ENCODE measurements around the gene SLC6A3. TPM values are rescaled to one million over a fixed set of nuclear protein-coding genes. Genes with fewer than 3 reads are reported as not detected.

The SLC6A3 gene
- not detected in 2 replicates for total RNA-seq (2014; rRNA removed; shearing (Covaris generic); ENCODE audit: low replicate concordance)

- no peak within 1 kb of the TSS for H3K4me3 ChIP-seq
- H3K36me3 ChIP-seq: no peaks in the 10 kb centered on the region
- peaks cover 14% of the 10 kb centered on the region for H3K9me3 ChIP-seq
- H3K27me3 ChIP-seq: peaks cover 58% of the 10 kb centered on the region
- no peak for DNase-seq
These were observed at the start of gene SLC6A3 for GRCh38 chr5:1445313-1445688. TSS of gene SLC6A3 (minus strand) at chr5:1445440. CDS start at chr5:1443197, 2,243 bp downstream.

GRCh38 chr5:1493941-1494340 lies 48.7 kb upstream of the SLC6A3 start:
- no peak for DNase-seq
- Histone ChIP-seq H3K36me3 (peaks cover 96% of the 10 kb centered on the region), H3K9me3 (no peaks in the 10 kb centered on the region), H3K27me3 (no peaks in the 10 kb centered on the region), H3K4me3 (no peak overlapping the region)

- Histone ChIP-seq H3K27me3 (no peaks in the 10 kb centered on the region), H3K36me3 (peaks cover 96% of the 10 kb centered on the region), H3K4me3 (no peak overlapping the region), H3K9me3 (no peaks in the 10 kb centered on the region)
- no peak for DNase-seq
These were observed 48.2 kb upstream of the SLC6A3 start for GRCh38 chr5:1493413-1493812.

GRCh38 chr5:1492757-1493156 lies 47.5 kb upstream of the SLC6A3 start:
- H3K27me3 ChIP-seq: no peaks in the 10 kb centered on the region
- no peak for DNase-seq
- no peak overlapping the region for H3K4me3 ChIP-seq
- no peaks in the 10 kb centered on the region for H3K9me3 ChIP-seq
- H3K36me3 ChIP-seq: peaks cover 96% of the 10 kb centered on the region

DNA sequence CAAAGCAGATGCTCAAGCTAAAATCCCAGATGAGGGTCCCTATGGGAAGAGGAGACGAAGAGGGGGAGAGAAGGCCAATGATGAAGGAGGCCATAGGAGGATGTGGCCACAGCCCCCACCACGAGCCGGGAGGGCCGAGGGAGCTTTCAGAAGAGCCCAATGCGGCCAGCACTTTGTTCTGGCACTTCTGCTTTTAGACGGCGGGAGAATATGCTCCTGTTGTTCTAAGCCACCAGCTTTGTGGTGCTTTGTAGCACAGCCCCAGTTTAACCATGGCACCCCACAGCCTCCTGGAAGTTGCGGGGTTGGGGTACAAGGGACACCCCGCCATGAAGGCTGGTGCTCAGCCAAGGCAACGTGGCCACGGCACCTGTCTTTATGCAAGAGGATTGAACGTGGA lies 45.1 kb upstream of the SLC6A3 start:
- DNase-seq: no peak
- H3K9me3 ChIP-seq: no peaks in the 10 kb centered on the region
- H3K27me3 ChIP-seq: no peaks in the 10 kb centered on the region
- peaks cover 99% of the 10 kb centered on the region for H3K36me3 ChIP-seq
- no peak overlapping the region for H3K4me3 ChIP-seq

DNA sequence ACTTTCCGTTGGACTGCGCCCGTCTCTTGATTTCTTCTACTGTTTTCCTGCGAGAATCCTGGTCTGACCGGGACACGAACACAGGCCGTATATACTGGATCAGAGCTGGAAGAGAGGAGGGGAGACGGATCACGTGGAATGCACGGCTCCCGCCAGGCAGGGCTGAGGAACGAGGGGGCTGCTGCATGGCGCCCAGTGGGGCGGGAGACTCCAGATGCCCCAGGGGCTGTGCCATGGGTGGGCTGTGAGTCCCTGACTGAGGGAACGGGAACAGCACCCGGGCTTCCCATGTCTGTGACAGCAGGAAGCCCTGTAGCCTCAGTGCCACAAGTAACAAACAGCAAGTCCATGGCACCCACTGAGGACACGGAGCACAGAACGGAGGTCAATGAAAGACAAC lies 44.5 kb upstream of the SLC6A3 start:
- Histone ChIP-seq H3K36me3 (peaks cover 99% of the 10 kb centered on the region), H3K9me3 (no peaks in the 10 kb centered on the region), H3K4me3 (no peak overlapping the region), H3K27me3 (no peaks in the 10 kb centered on the region)
- DNase-seq: no peak

DNA sequence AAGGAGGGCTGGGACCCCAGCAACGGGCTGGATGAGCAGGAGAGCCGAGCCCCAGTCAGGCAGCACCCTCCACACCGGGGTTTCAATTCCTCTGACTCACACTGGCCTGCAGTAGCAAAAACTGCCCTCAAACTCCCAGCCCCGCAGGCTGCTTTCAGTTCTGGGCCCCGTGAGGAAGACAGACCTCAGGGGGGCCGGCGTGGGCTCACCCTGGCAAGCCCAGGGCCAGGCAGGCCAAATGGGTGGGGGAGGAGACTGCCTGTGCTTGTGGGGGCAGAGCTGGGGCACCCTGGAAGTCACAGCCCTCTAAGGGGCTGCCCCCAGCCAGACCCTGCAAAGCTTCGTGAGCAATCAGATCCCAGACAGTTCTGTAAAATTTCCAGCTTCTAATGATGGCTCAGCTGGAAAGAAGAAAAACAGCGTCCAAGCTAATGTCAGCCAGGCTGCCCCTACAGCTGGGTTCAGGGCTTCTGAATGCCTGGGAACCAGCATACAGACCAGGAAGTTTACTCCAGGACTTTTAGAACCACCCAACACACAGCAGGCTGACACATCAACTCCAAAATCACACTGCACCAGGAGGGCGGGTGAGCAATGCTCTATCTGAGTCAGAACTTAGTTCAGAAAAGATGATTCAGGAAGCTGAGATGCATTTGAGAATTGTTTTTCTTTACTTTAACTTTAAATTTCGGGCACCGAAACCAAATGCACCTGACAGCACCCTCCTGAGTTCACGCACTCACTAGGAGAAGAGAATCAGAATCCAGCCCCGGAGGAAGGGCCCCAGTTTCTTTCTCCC lies 43.8 kb upstream of the SLC6A3 start:
- Histone ChIP-seq H3K36me3 (peaks cover 99% of the 10 kb centered on the region), H3K27me3 (no peaks in the 10 kb centered on the region), H3K9me3 (no peaks in the 10 kb centered on the region), H3K4me3 (no peak overlapping the region)
- DNase-seq: peak; percentile 77

GRCh38 chr5:1487079-1487764 lies 42.0 kb upstream of the SLC6A3 start:
- no peak overlapping the region for H3K4me3 ChIP-seq
- no peaks in the 10 kb centered on the region for H3K9me3 ChIP-seq
- H3K36me3 ChIP-seq: peaks cover 93% of the 10 kb centered on the region
- no peak for DNase-seq
- no peaks in the 10 kb centered on the region for H3K27me3 ChIP-seq

DNA sequence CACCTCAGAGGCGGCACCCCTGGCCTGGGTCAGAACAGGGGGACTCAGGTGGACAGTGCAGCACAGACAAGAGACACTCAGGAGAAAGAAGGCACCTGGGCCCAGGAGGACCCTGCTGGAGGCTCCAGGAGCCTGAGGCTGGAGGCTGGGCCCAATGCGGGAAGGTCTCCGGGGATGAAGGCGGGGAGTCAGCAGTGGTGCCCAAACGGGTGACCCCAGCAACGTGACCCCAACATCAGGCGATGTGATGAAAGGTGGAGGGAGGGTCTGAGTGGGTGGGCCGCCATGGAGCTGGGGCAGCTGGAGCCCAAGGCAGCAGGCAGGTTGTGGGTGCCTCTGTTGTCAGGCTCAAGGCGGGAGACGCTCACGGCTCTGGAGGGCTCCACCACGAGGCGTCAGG lies 41.0 kb upstream of the SLC6A3 start:
- Histone ChIP-seq H3K9me3 (no peaks in the 10 kb centered on the region), H3K27me3 (no peaks in the 10 kb centered on the region), H3K4me3 (no peak overlapping the region), H3K36me3 (peaks cover 93% of the 10 kb centered on the region)
- no peak for DNase-seq

DNA sequence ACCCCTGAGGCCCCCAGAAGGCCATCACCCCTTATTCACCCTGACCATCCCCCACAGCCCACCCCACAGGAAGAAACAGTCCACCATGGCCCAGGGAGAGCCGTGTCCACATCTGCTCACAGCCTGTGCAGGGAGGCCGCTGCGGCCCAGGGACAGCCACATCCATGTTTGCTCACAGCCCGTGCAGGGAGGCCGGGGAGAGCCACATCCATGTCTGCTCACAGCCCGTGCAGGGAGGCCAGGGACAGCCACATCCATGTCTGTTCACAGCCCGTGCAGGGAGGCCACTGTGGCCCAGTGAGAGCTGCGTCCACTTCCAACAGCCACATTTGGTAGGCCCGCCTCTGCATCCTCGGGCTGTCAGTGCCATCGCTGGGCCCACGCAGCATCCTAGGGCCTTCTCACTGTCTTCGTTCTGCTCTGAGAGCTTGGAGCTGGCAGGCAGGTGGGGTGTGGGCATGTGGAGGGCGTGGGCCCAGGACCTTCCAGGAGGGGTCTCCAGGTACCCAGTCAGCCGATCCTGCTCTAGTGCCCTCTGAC lies 40.4 kb upstream of the SLC6A3 start:
- Histone ChIP-seq H3K4me3 (no peak overlapping the region), H3K27me3 (no peaks in the 10 kb centered on the region), H3K9me3 (no peaks in the 10 kb centered on the region), H3K36me3 (peaks cover 93% of the 10 kb centered on the region)
- DNase-seq: no peak

DNA sequence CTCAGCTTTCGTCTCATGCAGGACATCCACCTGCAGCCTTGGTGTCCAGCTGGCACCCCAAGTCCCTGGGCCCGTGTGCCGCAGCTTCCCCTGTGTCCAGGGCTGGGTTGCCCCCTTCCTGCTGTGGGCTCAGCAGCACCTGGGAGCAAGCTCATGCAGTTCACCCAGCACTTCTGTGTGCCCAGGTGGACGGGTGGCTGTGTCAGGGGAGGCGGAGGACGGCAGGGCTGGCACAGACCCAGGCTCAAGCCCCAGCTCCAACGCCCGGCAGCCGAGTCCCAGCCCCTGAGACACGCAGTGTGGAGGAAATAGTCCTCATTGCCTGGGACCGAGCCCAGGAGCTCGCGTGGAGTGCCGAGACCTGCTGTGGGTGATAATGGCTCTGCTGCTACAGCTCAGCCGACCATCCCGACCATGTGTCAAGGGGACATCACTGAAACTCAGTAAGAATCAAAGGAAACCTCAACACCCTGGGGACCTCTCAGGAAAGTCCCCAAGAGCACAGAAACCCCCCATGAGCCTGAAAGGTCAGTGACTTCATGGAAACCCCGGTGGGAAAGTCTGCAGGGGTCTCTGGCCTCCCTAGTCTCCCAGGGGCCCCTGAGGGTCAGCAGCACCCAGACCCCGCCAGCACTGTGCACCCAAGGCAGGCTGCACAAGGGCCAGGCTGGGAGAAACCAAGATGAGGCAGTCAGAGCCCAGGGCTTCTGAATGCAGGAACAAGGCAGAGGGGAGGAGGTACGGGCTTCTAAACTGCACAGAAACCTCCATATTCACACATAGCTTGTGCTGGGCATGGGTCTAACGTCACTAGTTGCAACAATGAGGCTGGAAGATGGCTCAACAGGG lies 39.7 kb upstream of the SLC6A3 start:
- no peaks in the 10 kb centered on the region for H3K9me3 ChIP-seq
- H3K27me3 ChIP-seq: no peaks in the 10 kb centered on the region
- H3K4me3 ChIP-seq: no peak overlapping the region
- peaks cover 92% of the 10 kb centered on the region for H3K36me3 ChIP-seq
- DNase-seq: no peak

- Histone ChIP-seq H3K4me3 (no peak overlapping the region), H3K36me3 (peaks cover 92% of the 10 kb centered on the region), H3K9me3 (no peaks in the 10 kb centered on the region), H3K27me3 (no peaks in the 10 kb centered on the region)
- DNase-seq: no peak
These were observed 38.9 kb upstream of the SLC6A3 start for GRCh38 chr5:1483856-1484729.

GRCh38 chr5:1483064-1483463 lies 37.8 kb upstream of the SLC6A3 start:
- Histone ChIP-seq H3K27me3 (no peaks in the 10 kb centered on the region), H3K36me3 (peaks cover 92% of the 10 kb centered on the region), H3K9me3 (no peaks in the 10 kb centered on the region), H3K4me3 (no peak overlapping the region)
- DNase-seq: no peak

DNA sequence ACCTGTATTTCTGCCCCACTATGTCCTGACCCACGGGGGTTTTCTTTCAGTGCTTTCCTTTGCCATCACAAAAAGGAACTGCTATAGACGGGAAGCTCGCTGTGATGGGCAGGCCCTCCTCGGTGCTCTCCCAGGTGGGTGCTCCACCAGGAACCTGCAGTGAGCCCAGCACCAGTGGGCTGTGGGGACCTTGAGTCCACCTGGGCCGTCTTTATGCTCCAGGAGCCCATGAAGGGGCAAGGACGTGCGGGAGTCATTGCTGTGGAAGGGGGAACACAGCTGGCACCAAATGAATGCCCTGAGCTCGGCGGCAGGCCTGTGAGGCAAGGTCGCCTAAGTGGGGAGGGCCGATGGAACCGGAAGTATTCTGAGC lies 36.7 kb upstream of the SLC6A3 start:
- DNase-seq: no peak
- Histone ChIP-seq H3K9me3 (no peaks in the 10 kb centered on the region), H3K36me3 (peaks cover 89% of the 10 kb centered on the region), H3K4me3 (no peak overlapping the region), H3K27me3 (no peaks in the 10 kb centered on the region)

DNA sequence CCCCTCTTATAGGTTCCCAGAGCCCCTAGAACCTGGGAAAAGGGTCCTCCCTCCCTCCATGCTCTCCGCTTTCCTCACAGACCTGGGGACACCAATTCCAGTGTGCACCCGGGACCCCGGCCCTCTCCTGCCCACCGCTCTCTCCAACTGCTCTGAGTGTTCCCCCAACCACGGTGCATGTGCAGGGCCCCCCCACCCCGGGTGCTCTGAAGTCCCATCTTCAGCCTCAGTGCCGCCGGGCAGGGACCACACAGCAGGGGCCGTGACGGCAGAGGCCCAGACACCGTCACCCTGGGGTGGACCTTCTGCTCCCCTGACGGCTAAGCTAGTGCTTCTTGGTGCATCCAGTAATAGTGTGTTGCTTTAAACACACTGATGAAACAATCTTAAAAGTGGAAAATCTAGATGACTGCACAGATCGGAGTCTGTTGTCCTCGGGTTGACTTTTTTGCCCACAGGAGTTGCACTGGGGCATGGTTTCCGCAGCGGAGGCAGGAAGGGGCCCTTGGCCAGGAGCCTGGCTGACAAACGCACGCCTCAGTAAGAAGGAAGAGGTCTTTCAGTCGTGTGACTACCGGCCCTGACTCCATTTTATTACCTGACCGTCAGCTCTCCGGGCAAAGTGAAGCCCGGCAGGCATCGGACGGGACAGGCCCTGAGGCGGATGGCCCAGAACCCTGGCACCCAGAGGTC lies 36.2 kb upstream of the SLC6A3 start:
- Histone ChIP-seq H3K27me3 (no peaks in the 10 kb centered on the region), H3K9me3 (no peaks in the 10 kb centered on the region), H3K36me3 (peaks cover 89% of the 10 kb centered on the region), H3K4me3 (no peak overlapping the region)
- no peak for DNase-seq

GRCh38 chr5:1480806-1481205 lies 35.6 kb upstream of the SLC6A3 start:
- no peaks in the 10 kb centered on the region for H3K9me3 ChIP-seq
- peaks cover 89% of the 10 kb centered on the region for H3K36me3 ChIP-seq
- DNase-seq: no peak
- H3K27me3 ChIP-seq: no peaks in the 10 kb centered on the region
- H3K4me3 ChIP-seq: no peak overlapping the region
